ELR (cell line): ENCODE measurements around the gene ADAMTSL4.

Experiments
- DNase-seq: peaks from one replicate; pipeline ENCODE4 v3.0.0-alpha.2; 2015; ENCODE audit warnings: low read depth

Gene ADAMTSL4

GRCh38 chr1:150534002-150534401 lies 15.2 kb upstream of the ADAMTSL4 start:
- no peak for DNase-seq

- peak; percentile 59 for DNase-seq
These were observed 13.5 kb upstream of the ADAMTSL4 start for GRCh38 chr1:150535511-150536287.

- DNase-seq: no peak
These were observed 12.1 kb upstream of the ADAMTSL4 start for GRCh38 chr1:150536836-150537731.

- DNase-seq: peak; percentile 65
These were observed 11.2 kb upstream of the ADAMTSL4 start for GRCh38 chr1:150537732-150538684.

- DNase-seq: no peak
These were observed 5.6 kb upstream of the ADAMTSL4 start for GRCh38 chr1:150543500-150544143.

GRCh38 chr1:150544204-150544603 lies 5.0 kb upstream of the ADAMTSL4 start:
- no peak for DNase-seq

GRCh38 chr1:150545486-150546032 lies 3.6 kb upstream of the ADAMTSL4 start:
- no peak for DNase-seq

- no peak for DNase-seq
These were observed 2.8 kb upstream of the ADAMTSL4 start for GRCh38 chr1:150546294-150546937.

- DNase-seq: no peak
These were observed 930 bp upstream of the ADAMTSL4 start for GRCh38 chr1:150548324-150548631.

GRCh38 chr1:150549496-150550221 lies 451 bp downstream of the ADAMTSL4 start:
- peak; percentile 51 for DNase-seq

- peak; percentile 72 for DNase-seq
These were observed 1.2 kb downstream of the ADAMTSL4 start for GRCh38 chr1:150550222-150551050.

- DNase-seq: peak; percentile 59
These were observed 2.0 kb downstream of the ADAMTSL4 start for GRCh38 chr1:150551051-150551783.

- peak; percentile 20 for DNase-seq
These were observed 2.5 kb downstream of the ADAMTSL4 start for GRCh38 chr1:150551784-150552127.

- DNase-seq: peak; percentile 92
These were observed 3.1 kb downstream of the ADAMTSL4 start for GRCh38 chr1:150552128-150552910.

GRCh38 chr1:150552911-150553289 lies 3.7 kb downstream of the ADAMTSL4 start:
- no peak for DNase-seq

- DNase-seq: no peak
These were observed 4.3 kb downstream of the ADAMTSL4 start for GRCh38 chr1:150553392-150554085.

- DNase-seq: no peak
These were observed 4.9 kb downstream of the ADAMTSL4 start for GRCh38 chr1:150554086-150554452.
